Retinal pigment epithelial cell (primary cell): ENCODE data around the gene AFF4.
A peak's percentile ranks its signal among the peaks of the same experiment; 100 is the strongest.
"Not testable (repeated sequence)": the region's sequence is repeated elsewhere in the genome, so short reads cannot be mapped to it uniquely, and the experiment has no call there.

ENCODE experiments used
- DNase-seq: peaks from one replicate; pipeline ENCODE4 v3.0.0-alpha.2; 2010; ENCODE audit warnings: low read depth
- H3K4me3 ChIP-seq: 2 replicates; pipeline ENCODE4 v1.5.1; 2011; ENCODE audit warnings: mild to moderate bottlenecking, low read length, control low read depth, moderate library complexity
- CTCF ChIP-seq: conservative IDR thresholded peaks from 2 replicates; pipeline ENCODE4 v1.5.1; 2011; ENCODE audit warnings: low read depth, low read length, control low read depth, inconsistent platforms

The AFF4 gene

DNA sequence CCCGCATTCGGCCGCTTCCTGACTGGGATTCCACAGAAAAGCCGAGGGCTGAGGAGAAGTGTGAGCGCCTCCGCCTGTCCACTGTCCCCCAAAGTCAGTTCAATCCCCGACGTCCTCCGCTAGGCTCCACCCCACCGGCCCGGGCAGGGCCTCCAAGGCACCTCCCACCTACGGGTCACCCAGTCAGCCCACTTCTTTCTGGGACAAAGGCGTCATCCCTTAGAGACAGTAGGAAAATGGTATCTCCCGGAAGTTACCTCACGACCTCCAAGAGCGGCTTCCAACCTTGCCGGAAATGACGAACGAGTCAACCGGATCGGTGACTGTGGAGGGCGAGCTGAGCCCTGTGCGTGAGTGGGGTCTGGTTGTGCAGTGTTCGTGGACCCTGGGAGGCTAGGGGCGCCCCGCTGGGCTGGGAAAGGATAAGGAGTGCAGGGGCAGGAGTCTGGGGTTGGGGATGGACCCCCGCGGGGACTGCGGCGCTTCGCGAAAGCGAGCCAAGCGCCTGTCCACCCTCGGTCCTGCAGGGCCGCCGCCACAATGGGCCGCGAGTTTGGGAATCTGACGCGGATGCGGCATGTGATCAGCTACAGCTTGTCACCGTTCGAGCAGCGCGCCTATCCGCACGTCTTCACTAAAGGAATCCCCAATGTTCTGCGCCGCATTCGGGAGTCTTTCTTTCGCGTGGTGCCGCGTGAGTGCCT is 96.9 kb downstream of the AFF4 start, which contains the start of the genes GDF9 and UQCRQ:
GDF9 (minus strand) TSS at position 128 of the 704 bp plus-strand sequence. CDS start 1,936 bp downstream, outside the sequence.
UQCRQ (plus strand) TSS at position 301 of the 704 bp plus-strand sequence; CDS start at position 541, 240 bp downstream.
- peak; percentile 19 for TF ChIP-seq CTCF
- peak within 1 kb of the TSS; percentile 95 for H3K4me3 ChIP-seq
- DNase-seq, result peak; percentile 99

- TF ChIP-seq CTCF, result no peak
- no peak for DNase-seq
- H3K4me3 ChIP-seq, result peak overlapping the region; percentile 95
Measured at GRCh38 chr5:132865668-132866341, 97.6 kb downstream of the AFF4 start.

GRCh38 chr5:132860742-132861141 is 102.7 kb downstream of the AFF4 start:
- DNase-seq, result no peak
- TF ChIP-seq CTCF, result no peak

GRCh38 chr5:132859889-132860437 is 103.5 kb downstream of the AFF4 start:
- no peak for TF ChIP-seq CTCF
- H3K4me3 ChIP-seq, result no peak overlapping the region
- no peak for DNase-seq

More at GRCh38 chr5:132860742-132861141, 102.7 kb downstream of the AFF4 start:
- H3K4me3 ChIP-seq, result no peak overlapping the region

- DNase-seq, result no peak
- H3K4me3 ChIP-seq, result no peak overlapping the region
- no peak for TF ChIP-seq CTCF
Measured at GRCh38 chr5:132856011-132856410, 107.4 kb downstream of the AFF4 start.

DNA sequence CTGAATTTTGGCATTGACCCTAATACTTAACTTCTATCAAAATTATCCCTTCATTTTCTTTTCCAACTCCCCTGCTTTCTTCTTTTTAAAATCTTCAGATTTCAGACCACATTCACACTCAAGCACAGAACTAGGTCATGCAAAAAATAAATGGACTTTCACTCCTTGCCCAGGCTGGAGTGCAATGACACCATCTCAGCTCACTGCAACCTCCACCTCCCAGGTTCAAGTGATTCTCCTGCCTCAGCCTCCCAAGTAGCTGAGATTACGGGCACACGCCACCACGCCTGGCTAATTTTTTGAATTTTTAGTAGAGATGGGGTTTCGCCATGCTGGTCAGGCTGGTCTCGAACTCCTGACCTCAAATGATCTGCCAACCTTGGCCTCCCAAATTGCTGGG is 108.4 kb downstream of the AFF4 start:
- not testable (repeated sequence) for H3K4me3 ChIP-seq, DNase-seq

DNA sequence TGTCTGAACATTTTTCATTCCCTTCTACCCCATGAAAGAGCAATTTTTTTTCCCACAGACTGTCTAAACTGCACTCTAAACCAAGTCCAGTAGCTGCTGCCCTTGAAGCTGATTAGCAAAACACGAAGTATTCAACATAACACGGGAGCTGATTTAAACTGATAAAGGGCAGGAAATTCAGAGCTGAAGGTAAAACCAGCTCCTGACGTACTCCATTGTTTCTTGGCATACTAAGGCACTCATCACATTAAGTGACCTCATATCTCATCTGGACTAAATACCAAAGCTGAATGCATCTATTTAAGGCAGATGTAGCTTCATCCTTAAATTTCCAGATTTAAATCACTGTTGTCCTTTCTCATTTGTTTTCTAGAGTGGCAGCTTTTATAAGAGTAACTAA is 109.1 kb downstream of the AFF4 start:
- H3K4me3 ChIP-seq, result no peak overlapping the region
- TF ChIP-seq CTCF, result no peak
- DNase-seq, result no peak
